Head of caudate nucleus (tissue), 42 donors: ENCODE measurements around the gene LRRC45.

Source experiments
- DNase-seq, 42 donors: peaks; one replicate each; pipeline versions ENCODE4 v3.0.0 to v3.0.0-alpha.2; 2020 to 2021; ENCODE audit warnings: mixed read lengths in 7 of 42
- intact Hi-C: fragments of 100-400 bp; cut with DNase I; formaldehyde crosslinking; loops from one replicate; pipeline ENCODE4 v1.15.0; 2022

LRRC45 gene

DNA sequence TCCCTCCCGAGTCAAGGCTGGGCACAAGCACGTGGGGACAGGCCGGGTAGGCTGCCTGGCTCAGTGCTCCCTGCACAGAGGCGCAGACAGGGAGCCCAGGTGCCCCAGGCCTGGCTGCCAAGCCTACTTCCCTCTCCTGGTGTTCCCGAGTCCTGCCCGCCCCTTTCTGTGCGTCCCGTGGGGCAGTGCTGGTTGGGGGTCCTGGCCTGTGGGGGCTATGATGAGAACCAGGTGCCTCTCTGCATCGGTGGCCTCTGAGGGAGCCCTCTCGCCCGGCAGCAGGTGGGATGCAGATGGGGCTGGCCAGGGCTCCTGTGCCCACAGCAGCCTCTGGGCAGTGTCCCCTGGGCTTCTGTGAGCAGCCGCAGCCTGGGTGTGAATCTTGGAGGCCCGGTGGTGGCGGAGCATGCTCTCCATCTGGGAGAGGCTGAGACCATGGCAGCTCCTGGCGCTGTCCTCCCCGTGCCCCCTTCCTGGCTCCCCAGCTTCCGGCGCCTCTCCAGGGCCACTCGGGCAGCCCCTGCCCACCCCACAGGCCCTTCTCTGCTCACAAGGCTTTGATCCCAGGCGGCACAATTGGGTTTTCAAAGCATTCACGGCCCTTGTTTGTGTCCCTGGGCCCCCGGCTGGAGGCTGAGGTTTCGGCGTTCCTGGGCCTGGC lies 7.7 kb upstream of the LRRC45 start:
- intact Hi-C loops: no loop called here
- no peak for DNase-seq

DNA sequence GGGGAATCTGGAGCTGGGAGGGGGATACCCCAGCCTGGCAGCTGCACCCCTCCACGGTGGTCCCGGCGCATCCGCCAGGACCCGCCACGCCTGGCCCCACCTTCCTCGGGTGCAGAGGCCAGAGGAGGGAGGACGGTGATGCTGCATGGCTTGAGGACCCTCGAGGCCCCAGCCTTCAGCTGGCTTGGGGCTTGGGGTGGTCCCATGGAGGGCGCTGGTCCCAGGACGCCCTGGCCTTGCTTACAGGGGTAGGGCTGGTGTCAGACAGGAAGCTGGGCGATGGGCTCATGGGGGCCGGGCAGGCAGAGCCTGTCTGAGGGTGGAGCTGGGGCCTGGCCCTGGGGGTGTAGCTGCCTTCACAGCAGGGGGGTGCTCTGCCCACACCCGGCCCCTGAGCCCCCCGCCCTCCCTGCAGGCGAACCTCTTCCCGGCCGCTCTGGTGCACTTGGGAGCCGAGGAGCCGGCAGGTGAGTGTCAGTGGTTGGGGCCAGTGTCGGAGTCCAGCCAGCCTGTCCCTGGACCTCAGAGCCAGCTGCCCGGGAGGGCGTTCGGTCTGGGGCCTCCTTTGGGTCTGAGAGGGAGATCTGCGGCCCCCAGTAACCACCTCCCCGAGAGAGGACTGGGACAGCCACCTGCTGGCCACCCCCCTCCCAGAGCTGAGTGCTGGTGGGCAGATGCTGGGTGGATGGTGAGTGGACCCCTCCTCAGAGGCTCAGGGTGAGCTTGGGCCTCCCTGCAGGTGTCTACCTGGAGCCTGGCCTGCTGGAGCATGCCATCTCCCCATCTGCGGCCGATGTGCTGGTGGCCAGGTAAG lies 6.8 kb upstream of the LRRC45 start:
- no peak for DNase-seq
- intact Hi-C loops: no loop called here

DNA sequence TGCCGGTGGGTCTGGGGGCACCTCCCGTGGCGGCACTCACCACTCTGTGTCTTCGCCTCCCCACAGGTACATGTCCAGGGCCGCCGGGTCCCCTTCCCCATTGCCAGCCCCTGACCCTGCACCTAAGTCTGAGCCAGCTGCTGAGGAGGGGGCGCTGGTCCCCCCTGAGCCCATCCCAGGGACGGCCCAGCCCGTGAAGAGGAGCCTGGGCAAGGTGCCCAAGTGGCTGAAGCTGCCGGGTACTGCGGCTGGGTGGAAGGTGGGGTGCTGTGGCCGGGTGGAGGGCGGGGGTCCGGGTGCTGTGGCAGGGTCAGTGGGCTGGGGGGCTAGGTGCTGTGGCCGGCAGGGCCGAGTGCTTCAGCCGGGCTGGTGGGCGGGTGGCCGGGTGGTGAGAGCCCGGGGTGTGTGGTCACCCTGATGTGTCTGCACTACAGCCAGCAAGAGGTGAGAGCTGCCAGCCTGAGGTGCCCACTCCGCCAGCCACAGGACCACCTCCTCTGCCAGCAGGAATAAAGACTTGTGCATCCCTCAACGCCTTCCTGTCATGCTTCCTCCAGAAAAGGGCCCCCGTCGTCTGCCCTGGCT lies 6.1 kb upstream of the LRRC45 start:
- no peak for DNase-seq
- intact Hi-C loops: no loop called here

DNA sequence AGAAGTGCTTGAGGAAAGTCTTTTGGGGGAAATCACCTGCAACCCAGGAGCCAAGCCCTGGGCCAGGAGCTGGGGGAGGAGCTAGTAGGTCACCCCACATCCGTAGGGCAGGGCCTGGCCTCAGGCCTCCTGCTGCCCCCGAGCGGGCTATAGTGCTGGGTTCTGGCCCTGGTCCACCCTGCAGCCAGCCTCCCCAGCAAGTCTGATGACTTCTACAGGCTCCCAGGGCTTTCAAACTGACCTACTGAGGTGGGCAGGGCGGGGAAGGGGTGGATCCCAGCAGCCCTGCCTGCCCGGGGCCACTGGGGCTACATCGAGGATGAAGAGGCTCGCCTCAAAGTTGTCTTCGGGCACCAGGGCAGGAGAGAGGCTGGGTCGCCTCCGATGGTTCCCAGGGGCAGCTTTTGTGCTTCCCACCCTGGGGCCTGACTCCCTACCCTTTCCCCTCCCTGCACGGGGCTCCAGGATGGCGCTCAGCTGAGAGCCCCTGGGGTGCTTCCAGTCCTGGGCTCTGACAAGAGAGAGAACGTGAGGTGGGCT lies 5.4 kb upstream of the LRRC45 start:
- intact Hi-C loops: no loop called here
- no peak for DNase-seq

DNA sequence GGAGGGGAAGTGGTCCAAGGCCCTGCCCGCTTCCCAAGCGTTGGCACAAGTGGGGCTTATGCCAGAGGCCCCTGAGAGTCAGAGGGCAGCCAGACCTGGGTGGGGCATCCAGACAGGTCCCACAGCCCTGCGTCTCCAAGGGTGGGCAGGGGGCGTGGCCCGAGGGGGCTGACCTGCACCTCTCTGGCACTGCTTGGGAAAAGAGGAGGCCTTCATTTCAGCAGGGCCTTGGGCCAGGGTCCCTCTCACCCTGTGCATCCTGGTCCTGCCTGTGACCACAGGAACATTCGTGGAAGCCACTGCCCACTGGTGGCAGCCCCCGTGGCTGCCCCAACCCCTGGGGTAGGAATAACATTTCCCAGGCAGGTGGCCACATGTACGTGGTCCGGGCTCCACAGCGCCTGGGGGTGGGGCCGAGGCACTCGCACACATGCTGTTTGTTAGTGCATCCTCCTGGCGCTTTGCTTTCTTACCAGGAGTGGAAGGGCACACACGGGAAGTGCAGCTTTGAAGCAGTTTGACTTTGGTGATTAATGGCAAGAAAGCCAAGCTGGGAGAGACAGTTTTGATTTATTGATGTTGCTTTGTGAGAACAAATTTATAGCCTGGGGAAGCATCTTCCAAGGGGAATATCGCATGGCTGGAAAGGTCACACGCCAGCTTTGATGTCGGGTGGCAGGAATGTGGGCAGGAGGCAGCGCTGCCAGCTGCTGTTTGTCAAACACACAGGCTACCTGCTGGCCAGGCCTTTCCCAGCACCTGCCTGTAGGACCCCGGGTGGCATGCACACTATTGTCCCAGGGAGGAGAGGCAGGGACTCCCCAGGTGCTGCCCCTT lies 4.7 kb upstream of the LRRC45 start:
- DNase-seq: no peak
- intact Hi-C loops: no loop called here

DNA sequence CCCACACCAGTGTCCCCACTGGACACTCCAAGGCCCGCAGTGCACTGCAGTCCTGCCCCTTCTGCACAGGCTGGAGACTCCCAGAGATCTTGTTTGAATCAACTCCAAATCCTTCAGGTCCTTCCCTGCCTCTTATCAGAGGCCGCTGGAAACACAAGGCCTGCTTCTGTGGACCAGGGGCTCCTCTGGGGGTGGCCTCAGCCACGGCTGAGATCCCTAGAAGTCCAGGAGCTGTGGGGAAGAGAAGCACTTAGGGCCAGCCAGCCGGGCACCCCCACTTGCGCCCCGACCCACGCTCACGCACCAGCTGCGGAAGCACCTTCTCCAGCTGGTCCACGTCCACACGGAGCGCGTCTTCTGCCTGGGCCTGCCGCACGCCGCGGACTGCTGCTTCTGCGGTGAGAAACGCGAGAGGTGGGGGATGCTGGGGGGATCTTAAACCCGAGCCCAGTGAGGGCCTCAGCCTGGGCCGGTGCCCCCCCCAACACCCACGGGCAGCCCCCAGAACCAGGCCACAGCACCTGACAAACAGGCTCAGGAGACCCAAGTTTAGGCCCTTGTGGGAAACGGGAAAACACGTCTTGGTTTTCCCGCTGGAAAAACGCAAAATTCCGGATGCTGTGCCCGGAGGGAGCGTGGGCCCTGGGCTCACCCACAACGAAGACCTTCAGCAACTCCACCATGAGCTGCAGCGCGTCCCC lies 4.0 kb upstream of the LRRC45 start:
- intact Hi-C loops: no loop called here

DNA sequence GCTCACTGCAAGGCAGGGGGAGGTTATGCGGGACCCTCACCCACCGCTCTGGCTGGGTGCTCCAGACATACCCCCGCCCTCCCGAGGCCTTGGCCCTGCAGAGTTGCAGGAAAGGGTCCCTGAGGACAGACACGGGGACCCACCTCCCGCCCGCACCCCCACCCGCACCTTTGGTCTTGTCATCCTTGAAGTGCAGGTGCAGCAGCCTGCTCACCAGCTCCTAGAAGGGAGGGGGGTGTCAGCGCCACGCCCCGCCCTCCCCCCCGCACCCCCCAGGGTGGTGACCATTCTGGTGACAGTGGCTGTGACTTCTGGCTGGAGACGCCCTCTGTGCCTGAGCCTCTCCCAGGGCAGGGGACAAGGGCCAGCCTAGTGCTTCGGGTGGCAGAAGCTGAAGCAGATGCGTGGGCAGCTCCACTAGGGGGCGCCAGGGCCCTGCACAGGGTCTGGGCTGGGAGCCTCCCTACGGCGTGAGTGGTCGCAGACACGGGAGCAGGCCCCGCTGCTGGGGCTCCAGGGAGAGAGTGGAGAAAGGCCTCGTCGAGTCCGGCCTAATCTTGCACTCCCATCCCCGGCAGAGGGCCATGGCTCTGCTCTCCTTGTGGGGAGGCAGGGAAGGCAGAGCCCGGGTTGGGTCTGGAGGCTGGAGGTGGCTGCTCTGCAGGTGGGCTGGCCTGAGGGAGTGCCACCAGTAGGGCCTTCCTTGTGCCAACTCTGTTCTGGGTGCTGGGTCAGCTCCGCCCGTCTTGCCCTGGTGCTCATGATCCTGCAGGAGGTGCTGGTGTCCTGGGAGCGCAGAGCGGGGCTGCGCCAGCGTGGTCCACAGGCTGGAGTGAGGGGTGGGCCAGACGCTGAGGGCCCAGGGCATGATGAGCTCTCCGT lies 3.2 kb upstream of the LRRC45 start:
- peak in 29 of 42 donors; percentile 24 to 79 (median 56) for DNase-seq
- intact Hi-C loops: loop anchor here (5.0 kb wide), 2 partner anchors 43 to 58 kb away; partner anchors contain the start of genes ASPSCR1 and NOTUM

More for the DNA sequence above, 4.0 kb upstream of the LRRC45 start:
- no peak for DNase-seq

DNA sequence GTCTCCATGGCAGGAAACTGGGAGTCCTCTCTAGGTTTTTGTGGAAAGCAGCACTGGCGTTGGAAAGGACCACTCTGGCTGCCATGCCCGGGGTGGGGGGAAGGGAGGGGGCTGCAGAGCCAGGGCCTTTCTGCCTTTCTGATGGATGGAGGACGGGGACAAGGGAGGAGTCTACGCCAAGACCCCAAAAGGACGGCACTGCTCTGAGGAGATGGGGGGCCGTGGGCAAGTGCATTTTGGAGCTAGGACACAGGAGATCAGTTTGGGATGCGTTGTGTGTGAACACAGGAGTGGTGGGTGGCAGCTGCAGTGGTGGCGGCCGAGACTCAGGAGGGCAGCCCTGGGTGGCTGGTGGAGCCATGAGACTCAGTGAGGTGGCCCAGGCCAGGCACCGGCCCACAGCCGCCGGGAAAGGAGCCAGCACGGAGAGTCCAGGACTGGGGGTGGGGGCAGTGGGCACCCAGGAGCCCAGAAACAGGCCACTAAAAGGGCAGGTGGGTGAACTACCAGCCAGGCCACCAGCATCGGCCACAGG lies 2.5 kb upstream of the LRRC45 start:
- intact Hi-C loops: loop anchor here (5.0 kb wide), 2 partner anchors 43 to 58 kb away; partner anchors contain the start of genes ASPSCR1 and NOTUM
- peak in 1 of 42 donors; percentile 36 for DNase-seq

DNA sequence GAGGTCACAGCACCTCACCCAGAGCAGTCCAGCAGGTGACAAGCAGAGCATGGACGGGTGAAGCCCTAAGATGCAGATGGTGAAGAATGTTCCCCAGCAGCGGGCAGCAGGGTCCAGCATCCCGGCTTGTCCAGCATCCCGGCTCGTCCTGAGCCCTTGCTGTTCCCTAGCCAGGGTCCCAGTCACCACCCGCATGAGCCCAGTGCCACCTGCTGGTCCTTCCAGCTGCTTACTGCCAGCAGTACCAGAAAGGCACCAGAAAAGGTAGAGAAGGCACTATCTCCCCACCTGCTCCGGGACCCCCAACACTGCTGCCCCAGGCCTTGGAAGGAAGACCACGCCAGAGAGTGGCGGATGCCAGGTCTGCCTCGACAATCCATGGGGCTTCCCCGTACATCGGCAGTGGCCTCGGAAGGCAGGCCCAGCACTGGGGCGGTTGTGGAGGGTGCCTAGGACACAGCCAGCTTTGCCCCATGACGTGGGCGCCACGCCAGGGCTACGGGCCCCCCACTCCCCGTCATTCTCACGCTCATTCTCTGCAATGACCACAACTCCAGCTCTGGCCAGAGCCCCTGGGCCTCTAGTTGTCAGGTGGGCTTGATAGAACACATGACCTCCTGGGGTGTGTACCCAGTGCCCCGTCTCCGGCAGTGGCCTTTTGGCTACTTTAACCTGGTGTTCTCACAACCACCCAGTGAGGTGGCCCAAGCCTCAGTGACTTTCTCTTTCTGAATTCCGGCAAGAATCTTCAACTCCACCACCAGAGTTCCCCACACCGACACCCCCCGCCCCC lies 1.8 kb upstream of the LRRC45 start:
- intact Hi-C loops: loop anchor here (5.0 kb wide), 2 partner anchors 44 to 59 kb away; partner anchors contain the start of genes ASPSCR1 and NOTUM
- peak; percentile 67 to 93 (median 85) for DNase-seq

DNA sequence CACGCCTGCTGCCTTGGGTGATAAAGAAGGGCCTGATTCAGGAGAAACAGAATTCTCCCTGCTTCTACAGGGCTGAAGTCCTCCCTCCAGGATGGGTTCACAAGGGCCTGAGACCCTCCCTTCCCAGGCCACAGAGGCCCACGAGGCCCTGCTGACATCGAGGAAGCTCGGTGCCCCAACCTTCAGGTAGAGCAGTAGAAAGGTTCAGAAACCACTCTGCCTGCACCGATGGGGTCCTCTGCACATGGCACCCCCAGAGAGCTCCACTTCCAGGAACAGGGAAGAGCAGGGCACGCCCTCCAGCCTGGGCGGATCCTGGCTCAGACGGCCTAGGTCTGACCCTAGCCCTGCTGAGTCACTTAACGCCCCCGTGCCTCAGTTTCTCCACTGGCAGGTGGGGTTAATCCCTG lies 1.2 kb upstream of the LRRC45 start:
- DNase-seq: no peak
- intact Hi-C loops: loop anchor here (5.0 kb wide), 2 partner anchors 45 to 60 kb away; partner anchors contain the start of genes ASPSCR1 and NOTUM

DNA sequence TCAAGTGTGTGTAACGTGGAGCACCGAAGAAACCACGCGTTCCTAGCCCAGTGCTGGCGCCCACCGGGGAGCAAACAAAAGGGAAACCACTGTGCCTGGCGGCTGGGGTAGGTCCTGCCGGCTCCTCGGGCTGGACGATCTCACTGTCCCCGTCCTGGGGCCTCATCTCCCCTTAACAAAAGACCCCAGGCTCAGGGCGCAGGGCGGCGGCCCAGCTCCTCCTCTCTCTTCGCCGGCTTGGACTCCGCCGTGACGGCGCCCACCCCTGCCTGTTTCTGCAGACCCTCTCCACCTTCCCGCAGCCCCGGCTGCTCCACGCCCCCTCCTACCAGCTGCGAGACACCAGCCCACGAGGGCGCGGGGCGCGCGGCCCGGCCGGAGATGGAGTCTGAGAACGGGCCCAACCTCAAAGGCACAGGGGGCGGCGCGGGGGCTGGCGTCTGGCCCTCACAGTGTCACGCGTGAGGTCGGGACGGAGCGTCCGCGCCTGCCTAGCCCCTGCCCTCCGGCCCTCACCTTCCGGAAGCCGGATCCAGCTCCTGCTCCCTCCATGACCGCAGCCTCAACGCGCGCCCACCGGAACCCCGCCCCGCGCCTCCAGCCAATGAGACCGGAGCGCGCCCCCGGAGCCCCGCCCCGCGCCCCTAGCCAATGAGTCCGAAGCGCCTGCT lies 660 bp upstream of the LRRC45 start, which contains the start of gene CENPX:
CENPX (minus strand) TSS at position 569 of the 671 bp plus-strand sequence; CDS start at position 552, 17 bp downstream.
- DNase-seq: no peak
- intact Hi-C loops: loop anchor here (5.0 kb wide), 2 partner anchors 45 to 60 kb away; partner anchors contain the start of genes ASPSCR1 and NOTUM

DNA sequence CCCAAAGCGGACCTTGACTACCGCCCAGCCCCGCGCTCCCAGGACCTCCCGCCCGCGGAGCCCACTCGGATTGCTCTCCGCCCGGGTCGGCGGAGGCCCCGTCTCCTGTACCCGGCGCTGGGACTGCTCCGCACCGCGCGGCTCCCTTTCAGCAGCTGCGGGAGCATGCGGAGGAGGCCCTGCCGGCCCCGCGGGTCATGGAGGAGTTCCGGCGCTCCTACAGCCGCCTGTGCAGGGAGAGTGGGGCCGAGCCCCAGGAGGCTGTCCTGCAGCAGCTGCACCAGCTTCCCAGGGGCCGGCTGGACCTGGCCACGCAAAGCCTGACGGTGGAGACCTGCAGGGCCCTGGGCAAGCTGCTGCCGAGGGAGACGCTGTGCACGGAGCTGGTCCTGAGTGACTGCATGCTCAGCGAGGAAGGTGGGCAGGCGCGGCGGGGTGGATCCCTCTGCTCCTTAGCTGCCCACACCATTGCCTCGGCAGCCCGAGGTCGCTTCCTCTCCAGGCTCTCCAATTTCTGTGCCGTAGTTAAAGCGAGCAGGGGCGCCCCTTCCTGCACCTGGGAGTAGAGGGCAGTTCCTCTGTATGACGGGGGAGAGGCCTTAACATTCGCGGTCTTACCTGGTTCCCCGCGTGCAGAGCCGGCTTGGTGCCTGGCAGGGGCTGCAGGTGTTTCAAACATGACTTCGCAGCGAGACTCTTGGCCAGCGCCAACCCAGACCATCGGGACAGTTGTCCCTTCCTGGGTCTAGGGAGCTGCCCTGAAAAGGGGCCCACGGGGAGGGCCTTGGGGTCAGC lies 539 bp downstream of the LRRC45 start:
- intact Hi-C loops: loop anchor here (5.0 kb wide), 2 partner anchors 46 to 61 kb away; partner anchors contain the start of genes ASPSCR1 and NOTUM
- DNase-seq: peak in 20 of 42 donors; percentile 22 to 72 (median 42)

DNA sequence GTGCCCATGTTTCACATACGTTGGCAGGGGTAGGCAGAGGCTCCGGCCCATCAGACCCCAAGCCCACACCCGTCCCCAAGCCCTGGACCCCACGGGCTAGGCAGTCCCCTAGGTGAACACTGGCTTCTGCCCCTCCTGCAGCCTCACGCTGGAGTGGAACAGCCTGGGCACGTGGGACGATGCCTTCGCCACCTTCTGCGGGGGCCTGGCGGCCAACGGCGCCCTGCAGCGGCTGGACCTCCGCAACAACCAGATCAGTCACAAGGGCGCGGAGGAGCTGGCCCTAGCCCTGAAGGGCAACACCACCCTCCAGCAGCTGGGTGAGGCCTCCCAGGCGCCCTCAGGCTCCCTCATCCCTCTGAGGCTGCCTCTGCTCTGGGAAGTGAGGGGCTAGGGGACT lies 1.8 kb downstream of the LRRC45 start:
- intact Hi-C loops: loop anchor here (5.0 kb wide), 2 partner anchors 48 to 63 kb away; partner anchors contain the start of genes ASPSCR1 and NOTUM
- no peak for DNase-seq

DNA sequence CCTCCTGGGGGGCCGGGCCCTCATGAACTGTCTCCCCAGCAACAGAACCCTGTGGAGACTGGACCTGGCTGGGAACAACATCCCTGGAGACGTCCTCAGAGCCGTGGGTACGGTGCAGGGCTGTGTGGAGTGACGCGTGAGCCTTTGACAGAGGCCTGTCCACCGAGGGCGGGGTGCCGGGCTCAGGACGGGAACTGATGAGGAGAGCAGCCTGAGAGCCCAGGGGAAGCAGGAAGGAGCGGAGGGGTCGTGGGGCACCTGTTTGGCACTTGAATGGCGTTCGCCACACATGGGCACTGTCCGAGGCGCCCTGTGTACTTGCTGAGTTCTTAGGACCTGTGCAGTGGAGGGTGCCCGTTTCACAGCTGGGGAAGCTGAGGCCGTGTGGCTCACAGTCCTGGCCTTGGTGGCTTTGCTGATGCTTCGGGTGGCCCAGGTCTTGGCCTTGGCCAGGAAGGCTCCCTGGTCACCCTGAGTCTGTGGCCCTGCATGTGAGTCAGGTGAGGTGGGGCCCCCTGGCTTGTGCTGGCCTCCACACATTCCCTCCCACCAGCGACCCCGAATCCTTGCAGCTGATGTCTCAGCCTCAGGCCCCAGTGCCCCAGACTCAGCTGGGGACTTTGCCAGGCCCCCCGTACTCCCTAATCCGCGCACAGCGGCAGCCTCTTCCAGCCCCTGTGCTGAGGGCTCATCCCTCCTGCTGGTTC lies 2.4 kb downstream of the LRRC45 start:
- intact Hi-C loops: no loop called here
- no peak for DNase-seq
